NCI-H1930 (cell line): Measurements from ENCODE around the gene EEF1B2.
"Not testable (repeated sequence)": the region's sequence is repeated elsewhere in the genome, so short reads cannot be mapped to it uniquely, and the experiment has no call there.

Source experiments
- DNase-seq, 2 experiments: peaks; one replicate each; lab custom pipeline; 2025; lab: John Stamatoyannopoulos, UW

The EEF1B2 gene

GRCh38 chr2:206164261-206164862, 4.7 kb downstream of the EEF1B2 start:
- peak in 1 of 2 experiments; percentile 17 for DNase-seq

DNA sequence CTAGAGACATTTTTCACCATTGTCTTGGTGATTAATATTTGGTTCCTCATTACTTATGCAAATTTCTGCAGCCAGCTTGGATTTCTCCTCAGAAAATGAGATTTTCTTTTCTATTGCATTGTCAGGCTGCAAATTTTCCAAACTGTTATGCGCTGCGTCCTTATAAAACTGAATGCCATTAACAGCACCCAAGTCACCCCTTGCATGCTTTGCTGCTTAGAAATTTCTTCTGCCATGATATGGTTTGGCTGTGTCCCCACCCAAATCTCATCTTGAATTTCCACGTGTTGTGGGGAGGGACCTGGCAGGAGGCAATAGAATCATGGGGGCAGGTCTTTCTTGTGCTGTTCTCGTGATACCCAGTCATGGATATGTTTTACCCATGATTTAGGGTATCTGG, 8.5 kb downstream of the EEF1B2 start:
- DNase-seq = not testable (repeated sequence)

GRCh38 chr2:206171624-206172397, 12.1 kb downstream of the EEF1B2 start:
- DNase-seq = not testable (repeated sequence)

DNA sequence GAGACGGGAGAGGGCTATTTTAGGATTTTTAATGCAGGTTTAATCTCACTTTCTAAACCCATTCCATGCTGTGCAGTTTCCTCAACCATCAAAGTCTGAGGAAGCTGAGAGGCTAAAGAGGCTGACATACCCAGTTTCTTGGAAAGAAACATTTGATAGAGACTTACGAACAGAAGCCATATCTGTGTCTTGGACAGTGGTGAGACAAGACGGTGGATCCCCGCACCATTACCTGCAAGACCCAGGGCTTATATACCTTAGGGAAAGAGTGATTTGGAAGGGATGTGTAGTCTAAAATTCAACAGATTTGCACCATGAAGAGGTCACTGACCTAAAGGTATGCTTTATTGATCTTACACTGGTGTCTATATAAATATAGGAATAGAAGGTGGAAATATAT, 13.5 kb downstream of the EEF1B2 start:
- no peak for DNase-seq

- no peak for DNase-seq
Observed at GRCh38 chr2:206176121-206176520, 16.4 kb downstream of the EEF1B2 start.

- no peak for DNase-seq
Observed at GRCh38 chr2:206176901-206177300, 17.2 kb downstream of the EEF1B2 start.

DNA sequence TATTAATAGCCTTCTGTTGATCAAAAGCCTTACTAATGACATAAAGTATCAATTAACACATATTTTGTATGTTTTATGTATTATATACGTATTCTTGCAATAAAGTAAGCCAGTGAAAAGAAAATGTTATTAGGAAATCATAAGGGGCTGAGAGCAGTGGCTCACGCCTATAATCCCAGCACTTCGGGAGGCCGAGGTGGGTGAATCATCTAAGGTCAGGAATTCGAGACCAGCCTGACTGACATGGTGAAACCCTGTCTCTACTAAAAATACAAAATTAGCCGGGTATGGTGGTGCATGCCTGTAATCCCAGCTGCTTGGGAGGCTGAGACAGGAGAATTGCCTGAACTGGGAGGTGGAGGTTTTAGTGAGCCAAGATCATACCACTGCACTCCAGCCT, 21.8 kb downstream of the EEF1B2 start:
- not testable (repeated sequence) for DNase-seq

GRCh38 chr2:206189691-206190090, 30.0 kb downstream of the EEF1B2 start:
- DNase-seq = no peak

GRCh38 chr2:206190111-206190510, 30.4 kb downstream of the EEF1B2 start:
- no peak for DNase-seq

GRCh38 chr2:206190689-206191088, 31.0 kb downstream of the EEF1B2 start:
- no peak for DNase-seq

- no peak for DNase-seq
Observed at GRCh38 chr2:206192157-206192556, 32.5 kb downstream of the EEF1B2 start.

- DNase-seq = no peak
Observed at GRCh38 chr2:206193671-206194357, 34.1 kb downstream of the EEF1B2 start.

GRCh38 chr2:206198677-206199076, 39.0 kb downstream of the EEF1B2 start:
- no peak for DNase-seq

- no peak for DNase-seq
Observed at GRCh38 chr2:206201075-206201848, 41.6 kb downstream of the EEF1B2 start.

GRCh38 chr2:206202446-206202845, 42.8 kb downstream of the EEF1B2 start:
- DNase-seq = no peak

DNA sequence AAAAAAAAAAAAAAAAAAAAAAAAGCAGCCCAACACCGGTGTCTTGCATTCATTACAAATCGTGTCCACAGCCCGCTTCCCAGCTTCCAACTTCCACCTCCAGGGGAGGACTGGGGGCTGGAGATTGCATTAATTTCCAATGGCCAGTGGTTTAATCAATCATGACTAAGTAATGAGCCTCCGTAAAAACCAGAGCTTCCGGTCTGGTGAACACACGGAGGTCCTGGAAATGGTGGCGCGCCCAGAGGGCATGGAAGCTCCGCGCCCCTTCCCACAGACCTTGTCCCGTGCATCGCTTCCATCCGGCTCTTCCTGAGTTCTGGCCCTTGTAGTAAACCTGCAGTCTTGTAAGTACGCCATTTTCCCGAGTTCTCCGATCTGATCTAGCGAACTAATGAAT, 43.6 kb downstream of the EEF1B2 start:
- no peak for DNase-seq

GRCh38 chr2:206204710-206205109, 45.0 kb downstream of the EEF1B2 start:
- no peak for DNase-seq

- not testable (repeated sequence) for DNase-seq
Observed at GRCh38 chr2:206207316-206207715, 47.6 kb downstream of the EEF1B2 start.

DNA sequence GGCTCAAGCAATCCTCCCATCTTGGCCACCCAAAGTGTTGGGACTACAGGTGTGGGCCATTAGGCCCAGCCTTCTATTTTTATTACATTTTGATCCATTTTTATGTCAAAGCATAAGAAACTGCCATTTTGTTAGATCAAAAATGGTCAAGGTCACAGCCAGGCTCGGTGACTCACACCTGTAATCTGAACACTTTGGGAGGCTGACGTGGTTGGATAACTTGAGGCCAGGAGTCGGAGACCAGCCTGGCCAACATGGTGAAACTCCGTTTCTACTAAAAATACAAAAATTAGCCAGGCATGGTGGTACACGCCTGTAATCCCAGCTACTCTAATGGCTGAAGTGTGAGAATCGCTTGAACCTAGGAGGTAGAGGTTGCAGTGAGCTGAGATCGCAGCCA, 49.2 kb downstream of the EEF1B2 start:
- no peak for DNase-seq

- no peak for DNase-seq
Observed at GRCh38 chr2:206211657-206212255, 52.1 kb downstream of the EEF1B2 start.
